SW 1271 (cell line): ENCODE measurements around the gene PHLPP1.

Source experiments
- DNase-seq, 2 experiments: peaks; one replicate each; lab custom pipeline; 2025; lab: John Stamatoyannopoulos, UW

PHLPP1 gene

GRCh38 chr18:62810682-62811081 is 95.3 kb downstream of the PHLPP1 start:
- DNase-seq: no peak

GRCh38 chr18:62811674-62812073 is 96.3 kb downstream of the PHLPP1 start:
- DNase-seq: no peak

DNA sequence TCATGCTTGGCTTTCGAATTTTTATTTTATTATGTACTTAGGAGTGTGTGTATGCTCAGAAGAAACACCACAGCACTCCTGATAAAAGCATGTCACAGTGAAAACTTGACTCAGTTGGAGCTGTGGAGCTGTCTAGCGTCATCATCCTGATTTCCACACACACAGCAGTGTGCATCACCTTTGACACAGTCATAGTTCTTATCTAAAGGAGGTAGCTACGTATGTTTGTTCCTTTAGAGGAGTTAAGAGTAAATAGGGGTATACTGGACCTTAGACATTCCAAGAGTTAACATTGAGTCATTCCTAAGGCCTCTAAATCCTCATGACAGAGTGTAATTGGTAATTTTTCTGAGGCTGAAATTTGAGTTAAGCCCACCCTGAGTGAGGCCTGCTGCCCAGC is 96.9 kb downstream of the PHLPP1 start:
- no peak for DNase-seq

- no peak for DNase-seq
Measured at GRCh38 chr18:62812876-62813275, 97.5 kb downstream of the PHLPP1 start.

GRCh38 chr18:62814132-62814759 is 98.9 kb downstream of the PHLPP1 start:
- DNase-seq: no peak

GRCh38 chr18:62825382-62825781 is 110.0 kb downstream of the PHLPP1 start:
- no peak for DNase-seq

DNA sequence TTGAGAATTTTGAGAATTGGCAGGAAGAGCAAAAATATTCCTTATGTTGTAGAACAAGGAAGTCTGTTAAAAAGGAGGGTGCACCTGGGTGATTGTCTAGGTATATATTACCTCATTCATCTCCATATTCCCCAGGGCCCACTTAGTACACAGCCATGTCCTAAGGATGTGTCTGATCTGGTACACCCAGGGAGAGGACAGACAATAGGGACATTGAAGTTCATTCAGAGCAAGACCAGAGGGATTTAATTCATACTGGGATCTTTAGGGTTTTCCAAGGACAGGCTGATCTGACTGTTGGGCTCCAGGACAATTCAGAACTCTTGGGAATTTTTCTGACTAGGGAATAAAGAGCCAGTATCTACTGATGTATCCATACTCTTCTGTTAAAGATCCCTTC is 112.1 kb downstream of the PHLPP1 start:
- DNase-seq: no peak

DNA sequence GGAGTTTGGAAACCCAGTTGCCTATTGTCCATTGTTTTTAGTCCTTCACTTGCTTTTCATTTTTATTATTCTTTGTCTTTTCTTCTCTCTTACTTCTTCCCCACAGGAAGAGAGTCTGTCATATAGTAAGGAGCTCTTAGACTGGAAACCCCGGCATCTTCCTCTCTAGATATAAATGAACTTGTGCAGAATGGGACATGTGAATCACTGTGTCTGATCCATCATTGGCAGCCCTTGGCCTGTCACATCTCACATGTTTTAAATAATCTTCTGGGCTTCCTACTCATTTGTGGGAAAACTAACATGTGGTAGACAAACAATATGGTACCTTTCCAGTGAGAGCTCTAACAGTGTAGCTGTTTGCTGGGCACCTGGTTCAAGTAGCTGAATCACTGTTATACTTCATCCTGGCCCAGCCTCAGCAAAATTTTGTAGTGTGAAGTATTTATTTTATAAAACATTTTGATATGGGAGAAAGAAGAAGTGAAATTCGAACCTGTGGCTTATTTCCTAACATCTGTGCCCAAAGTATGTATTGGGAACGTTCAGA is 112.8 kb downstream of the PHLPP1 start:
- DNase-seq: no peak

- no peak for DNase-seq
Measured at GRCh38 chr18:62828852-62829251, 113.5 kb downstream of the PHLPP1 start.

- no peak for DNase-seq
Measured at GRCh38 chr18:62829936-62830335, 114.6 kb downstream of the PHLPP1 start.

DNA sequence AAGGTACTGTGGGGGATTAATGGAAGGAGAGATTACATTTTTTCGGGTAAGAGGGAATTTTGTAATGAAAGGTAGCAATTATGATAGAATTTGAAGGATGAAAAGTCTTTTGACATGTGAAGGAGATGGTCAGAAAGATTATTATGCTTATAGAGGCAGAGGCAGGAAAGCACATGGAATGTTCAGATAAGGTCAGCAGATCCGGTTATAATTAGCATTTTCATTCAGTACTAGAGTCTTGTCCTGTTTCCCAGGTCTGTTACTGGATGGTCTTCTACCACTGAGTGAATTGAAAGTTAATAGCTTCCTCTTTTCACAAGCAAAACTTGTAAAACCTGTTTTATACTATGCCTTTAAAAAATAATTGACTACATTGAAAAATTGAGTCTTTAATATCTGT is 116.9 kb downstream of the PHLPP1 start:
- no peak for DNase-seq

GRCh38 chr18:62833494-62833893 is 118.2 kb downstream of the PHLPP1 start:
- DNase-seq: no peak

DNA sequence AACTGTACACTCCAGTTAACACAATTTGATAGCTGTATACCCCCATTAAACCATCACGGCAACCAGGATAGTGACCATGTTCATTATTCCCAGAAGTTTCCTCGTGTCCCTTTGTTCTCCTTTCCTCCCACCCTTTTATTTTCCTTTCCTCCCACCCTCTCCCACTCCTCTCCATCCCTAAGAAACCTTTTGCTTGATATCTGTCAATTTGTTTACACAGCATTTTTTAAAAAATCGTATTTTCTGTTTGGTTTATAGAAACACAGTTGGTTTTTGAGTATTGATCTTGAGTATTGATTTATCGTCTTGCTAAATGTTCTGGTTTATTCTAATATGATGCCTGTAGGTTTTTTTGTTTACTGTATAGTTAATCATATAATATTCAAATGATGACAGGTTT is 119.4 kb downstream of the PHLPP1 start:
- no peak for DNase-seq

DNA sequence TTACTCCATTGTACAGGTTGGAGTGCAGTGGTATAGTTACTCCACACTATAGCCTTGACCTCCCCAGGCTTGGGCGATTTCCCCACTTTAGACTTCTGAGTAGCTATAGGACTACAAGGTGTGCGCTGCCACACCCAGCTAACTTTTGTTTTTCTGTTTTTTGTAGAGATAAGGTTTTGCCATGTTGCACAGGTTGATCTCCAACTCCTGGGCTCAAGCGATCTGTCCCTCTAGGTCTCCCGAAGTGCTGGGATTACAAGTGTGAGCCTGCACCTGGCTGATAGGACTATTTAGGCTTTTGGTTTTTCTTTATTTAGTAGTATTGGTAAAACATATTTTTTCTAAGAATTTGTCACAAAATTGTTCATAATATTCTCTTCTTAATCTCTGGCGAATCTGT is 121.7 kb downstream of the PHLPP1 start:
- no peak for DNase-seq

- no peak for DNase-seq
Measured at GRCh38 chr18:62838475-62839098, 123.2 kb downstream of the PHLPP1 start.

DNA sequence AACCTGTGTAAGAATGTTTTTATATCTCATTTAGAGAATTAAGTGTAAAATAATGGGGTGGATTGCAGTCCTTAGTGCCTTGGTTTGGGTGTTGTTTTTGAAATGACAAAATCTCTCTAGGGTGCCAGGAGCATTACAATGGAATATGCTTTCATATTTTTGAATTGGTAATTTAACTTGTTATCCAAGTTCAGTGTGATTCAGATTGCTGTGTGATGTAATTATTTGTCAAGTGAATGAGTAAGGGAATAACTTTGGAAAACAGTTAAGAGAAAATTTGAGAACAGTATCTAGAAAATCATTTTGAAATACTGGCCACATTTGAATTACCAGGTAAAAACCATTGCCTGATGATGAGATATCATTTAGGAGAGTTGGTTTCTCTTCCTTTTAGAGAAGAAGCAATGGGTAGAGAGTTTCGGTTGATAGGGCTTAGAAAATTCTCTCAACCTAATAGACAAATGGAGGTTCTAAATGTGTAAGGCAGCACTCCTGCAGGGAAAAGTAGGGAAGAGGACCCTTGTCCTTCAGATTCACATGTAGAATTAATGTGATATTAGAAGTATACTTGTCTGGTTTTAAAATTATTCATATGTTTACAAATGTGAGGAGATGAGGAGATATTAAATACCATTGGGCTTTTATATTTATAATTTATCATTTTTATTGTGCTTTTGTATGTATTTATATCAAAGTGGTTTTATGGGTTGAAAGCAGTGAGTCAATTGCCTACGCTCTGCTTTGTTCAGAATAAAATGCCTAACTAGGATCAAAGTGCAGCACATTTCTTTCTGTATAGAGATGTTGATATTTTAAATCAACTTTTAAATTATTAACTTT is 124.8 kb downstream of the PHLPP1 start:
- DNase-seq: no peak

DNA sequence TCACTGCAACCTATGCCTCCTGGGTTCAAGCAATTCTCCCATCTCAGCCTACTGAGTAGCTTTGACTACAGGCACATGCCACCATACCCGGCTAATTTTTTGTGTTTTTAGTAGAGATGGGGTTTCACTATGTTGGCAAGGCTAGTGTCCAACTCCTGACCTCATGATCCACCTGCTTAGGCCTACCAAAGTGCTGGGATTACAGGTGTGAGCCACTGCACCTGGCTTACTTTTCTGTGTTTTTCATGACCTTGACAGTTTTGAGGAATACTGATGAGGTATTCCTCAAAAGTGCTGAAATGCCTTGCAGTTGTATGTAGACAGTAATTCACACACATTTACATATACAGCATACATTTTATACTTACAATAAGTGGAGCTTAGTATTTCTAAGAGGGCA is 126.1 kb downstream of the PHLPP1 start:
- no peak for DNase-seq

DNA sequence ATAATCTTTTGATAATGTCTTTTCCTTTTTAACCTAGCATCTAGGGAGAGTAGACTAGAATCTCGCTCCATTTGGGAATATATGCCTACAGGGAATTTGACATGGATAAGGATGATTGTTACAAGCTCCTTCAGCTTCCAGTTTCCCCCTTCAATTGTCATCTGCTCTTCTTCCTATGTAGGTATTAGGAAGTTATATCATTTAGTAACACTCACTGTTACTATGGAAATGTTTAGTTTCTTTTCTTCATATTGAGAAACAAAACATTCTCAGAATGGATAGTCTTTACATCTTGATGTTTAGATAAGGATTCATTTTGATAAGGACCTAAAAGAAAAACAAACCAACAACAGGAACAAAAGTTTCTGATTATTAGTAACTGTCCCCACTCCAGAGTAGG is 127.6 kb downstream of the PHLPP1 start:
- no peak for DNase-seq

GRCh38 chr18:62844850-62845643 is 129.7 kb downstream of the PHLPP1 start:
- no peak for DNase-seq

GRCh38 chr18:62846313-62846712 is 131.0 kb downstream of the PHLPP1 start:
- DNase-seq: no peak

- no peak for DNase-seq
Measured at GRCh38 chr18:62847081-62847480, 131.7 kb downstream of the PHLPP1 start.

GRCh38 chr18:62848946-62849345 is 133.6 kb downstream of the PHLPP1 start:
- no peak for DNase-seq
